ENCODE measurements around the gene MRTO4.
"Not testable (repeated sequence)": the region's sequence is repeated elsewhere in the genome, so short reads cannot be mapped to it uniquely, and the experiment has no call there.

Gene MRTO4

GRCh38 chr1:19284881-19285280 is 33.3 kb downstream of the MRTO4 start:
- Histone ChIP-seq H3K27me3 (ENCODE audit: insufficient read depth, poor library complexity, severe bottlenecking) (no peaks in the 10 kb centered on the region), H3K27ac (ENCODE audit: poor library complexity, severe bottlenecking) (no peak overlapping the region), H3K4me3 (ENCODE audit: severe bottlenecking) (no peak overlapping the region), H3K36me3 (ENCODE audit: low read depth) (no peaks in the 10 kb centered on the region), H3K4me1 (ENCODE audit: insufficient read depth, poor library complexity, severe bottlenecking) (no peaks in the 10 kb centered on the region), H3K9me3 (ENCODE audit: severe bottlenecking) (no peaks in the 10 kb centered on the region)
- TF ChIP-seq CTCF (IDR thresholded peaks at IDR 0.05; ENCODE audit: poor library complexity, severe bottlenecking) = no peak
- ATAC-seq (ENCODE audit: low read depth) (no peak), DNase-seq (ENCODE audit: low spot score) (no peak)

- DNase-seq (ENCODE audit: low spot score); H3K4me1 ChIP-seq (ENCODE audit: insufficient read depth, poor library complexity, severe bottlenecking); H3K36me3 ChIP-seq (ENCODE audit: low read depth); H3K27me3 ChIP-seq (ENCODE audit: insufficient read depth, poor library complexity, severe bottlenecking); H3K4me3 ChIP-seq (ENCODE audit: severe bottlenecking); H3K27ac ChIP-seq (ENCODE audit: poor library complexity, severe bottlenecking); H3K9me3 ChIP-seq (ENCODE audit: severe bottlenecking); ATAC-seq (ENCODE audit: low read depth): not testable (repeated sequence)
Measured at GRCh38 chr1:19285366-19285765, 33.8 kb downstream of the MRTO4 start.

GRCh38 chr1:19285807-19286206 is 34.2 kb downstream of the MRTO4 start:
- not testable (repeated sequence) for H3K27ac ChIP-seq (ENCODE audit: poor library complexity, severe bottlenecking); H3K36me3 ChIP-seq (ENCODE audit: low read depth); H3K4me1 ChIP-seq (ENCODE audit: insufficient read depth, poor library complexity, severe bottlenecking); H3K27me3 ChIP-seq (ENCODE audit: insufficient read depth, poor library complexity, severe bottlenecking); DNase-seq (ENCODE audit: low spot score); H3K9me3 ChIP-seq (ENCODE audit: severe bottlenecking); H3K4me3 ChIP-seq (ENCODE audit: severe bottlenecking)
- 0 out of 3 replicates have a peak, but pooled peaks have one; percentile 15 for ATAC-seq (ENCODE audit: low read depth)

- H3K27ac ChIP-seq (ENCODE audit: poor library complexity, severe bottlenecking) = no peak overlapping the region
- H3K27me3 ChIP-seq (ENCODE audit: insufficient read depth, poor library complexity, severe bottlenecking) = no peaks in the 10 kb centered on the region
- TF ChIP-seq CTCF (IDR thresholded peaks at IDR 0.05; ENCODE audit: poor library complexity, severe bottlenecking) = no peak
- DNase-seq (ENCODE audit: low spot score) = no peak
- no peaks in the 10 kb centered on the region for H3K9me3 ChIP-seq (ENCODE audit: severe bottlenecking)
- no peak overlapping the region for H3K4me3 ChIP-seq (ENCODE audit: severe bottlenecking)
- no peak for ATAC-seq (ENCODE audit: low read depth)
- H3K4me1 ChIP-seq (ENCODE audit: insufficient read depth, poor library complexity, severe bottlenecking) = no peaks in the 10 kb centered on the region
- no peaks in the 10 kb centered on the region for H3K36me3 ChIP-seq (ENCODE audit: low read depth)
Measured at GRCh38 chr1:19287436-19288185, 36.0 kb downstream of the MRTO4 start.

- not testable (repeated sequence) for H3K9me3 ChIP-seq (ENCODE audit: severe bottlenecking); DNase-seq (ENCODE audit: low spot score); H3K4me1 ChIP-seq (ENCODE audit: insufficient read depth, poor library complexity, severe bottlenecking); H3K27me3 ChIP-seq (ENCODE audit: insufficient read depth, poor library complexity, severe bottlenecking); H3K27ac ChIP-seq (ENCODE audit: poor library complexity, severe bottlenecking); H3K36me3 ChIP-seq (ENCODE audit: low read depth)
- ATAC-seq (ENCODE audit: low read depth) = peak; percentile 76
- peak within 1 kb of the TSS; percentile 16 for H3K4me3 ChIP-seq (ENCODE audit: severe bottlenecking)
Measured at GRCh38 chr1:19288324-19289241, 37.0 kb downstream of the MRTO4 start, which contains the start of gene AKR7A3. AKR7A3 (minus strand) TSS chr1:19288770; CDS start chr1:19288709, 61 bp downstream.

GRCh38 chr1:19289244-19289643 is 37.6 kb downstream of the MRTO4 start:
- H3K27ac ChIP-seq (ENCODE audit: poor library complexity, severe bottlenecking) = no peak overlapping the region
- no peak for DNase-seq (ENCODE audit: low spot score)
- no peak for TF ChIP-seq CTCF (IDR thresholded peaks at IDR 0.05; ENCODE audit: poor library complexity, severe bottlenecking)
- no peaks in the 10 kb centered on the region for H3K36me3 ChIP-seq (ENCODE audit: low read depth)
- H3K4me3 ChIP-seq (ENCODE audit: severe bottlenecking) = no peak overlapping the region
- H3K27me3 ChIP-seq (ENCODE audit: insufficient read depth, poor library complexity, severe bottlenecking) = no peaks in the 10 kb centered on the region
- no peaks in the 10 kb centered on the region for H3K9me3 ChIP-seq (ENCODE audit: severe bottlenecking)
- no peak for ATAC-seq (ENCODE audit: low read depth)
- H3K4me1 ChIP-seq (ENCODE audit: insufficient read depth, poor library complexity, severe bottlenecking) = no peaks in the 10 kb centered on the region
